CD14-positive monocyte (primary cell): ENCODE measurements around the gene KIF26B. TPM values are rescaled to one million over a fixed set of nuclear protein-coding genes. Genes with fewer than 3 reads are reported as not detected.
A peak's percentile ranks its signal among the peaks of the same experiment; 100 is the strongest.

ENCODE experiments used
- DNase-seq, 3 donors: peaks; one replicate each; pipeline ENCODE4 v3.0.0-alpha.2; 2011 to 2022
- H2AFZ ChIP-seq: 2 replicates; pipeline ENCODE4 v1.6.0; 2012; ENCODE audit warnings: mild to moderate bottlenecking, low read depth, low read length, inconsistent platforms; ENCODE audit not compliant: insufficient read depth, poor library complexity, severe bottlenecking
- H3K27ac ChIP-seq, 2 donors: 1 replicate in 1 of 2; 2 replicates in 1 of 2; pipeline ENCODE4 v1.5.1; 2012 to 2013; ENCODE audit warnings: low read length in 2 of 2, control low read depth in 1 of 2, inconsistent platforms in 1 of 2, low read depth in 1 of 2, mild to moderate bottlenecking in 1 of 2
- H3K27me3 ChIP-seq, 2 donors: one replicate each; pipeline versions ENCODE4 v1.6.0 to v1.6.1; 2011 to 2013; ENCODE audit warnings: low read length in 2 of 2; ENCODE audit not compliant: control insufficient read depth in 2 of 2, insufficient read depth in 2 of 2
- H3K36me3 ChIP-seq, 2 donors: replicated peaks in 1 of 2; 1 replicate in 1 of 2; 2 replicates in 1 of 2; pipeline versions ENCODE4 v1.5.1 to v1.6.1; 2012 to 2013; ENCODE audit warnings: low read length in 2 of 2, control low read depth in 1 of 2, inconsistent platforms in 1 of 2, mild to moderate bottlenecking in 1 of 2; ENCODE audit not compliant: insufficient read depth in 2 of 2, control insufficient read depth in 1 of 2
- H3K4me1 ChIP-seq, 2 donors: 1 replicate in 1 of 2; 2 replicates in 1 of 2; pipeline versions ENCODE4 v1.5.1 to v1.6.1; 2012 to 2013; ENCODE audit warnings: low read length in 2 of 2, control low read depth in 1 of 2, inconsistent platforms in 1 of 2, mild to moderate bottlenecking in 1 of 2, moderate library complexity in 1 of 2; ENCODE audit not compliant: insufficient read depth in 2 of 2, control insufficient read depth in 1 of 2
- H3K4me2 ChIP-seq: replicated peaks from 2 replicates; pipeline ENCODE3; 2012; ENCODE audit warnings: low read length, moderate library complexity, mild to moderate bottlenecking; ENCODE audit not compliant: poor library complexity, severe bottlenecking; ENCODE audit errors: extremely low read depth
- H3K4me3 ChIP-seq, 3 experiments: fragments of 200-600 bp in 1 of 3; sonication (generic) in 1 of 3; replicated peaks in 1 of 3; 1 replicate in 2 of 3; 2 replicates in 1 of 3; pipeline ENCODE4 v1.5.1; 2011 to 2013; ENCODE audit warnings: low read length in 3 of 3, mild to moderate bottlenecking in 3 of 3, control low read depth in 2 of 3, low read depth in 2 of 3, inconsistent platforms in 1 of 3, moderate library complexity in 1 of 3
- H3K79me2 ChIP-seq: 2 replicates; pipeline ENCODE4 v1.6.0; 2012; ENCODE audit warnings: mild to moderate bottlenecking, control low read depth, inconsistent platforms, low read length, moderate library complexity; ENCODE audit not compliant: insufficient read depth
- H3K9ac ChIP-seq: 2 replicates; pipeline ENCODE4 v1.6.0; 2017; ENCODE audit warnings: low read length, mild to moderate bottlenecking; ENCODE audit not compliant: insufficient read depth, poor library complexity, severe bottlenecking
- H3K9me3 ChIP-seq, 2 donors: replicated peaks in 1 of 2; 1 replicate in 1 of 2; 2 replicates in 1 of 2; pipeline versions ENCODE4 v1.5.1 to v1.6.1; 2012 to 2013; ENCODE audit warnings: low read length in 2 of 2, control low read depth in 1 of 2; ENCODE audit not compliant: control insufficient read depth in 1 of 2, insufficient read depth in 1 of 2
- H4K20me1 ChIP-seq: 2 replicates; pipeline ENCODE4 v1.6.0; 2012; ENCODE audit warnings: mild to moderate bottlenecking, low read length, control low read depth, moderate library complexity; ENCODE audit not compliant: insufficient read depth
- H3K27ac Mint-ChIP-seq, 7 donors: one replicate each; pipeline ENCODE4 v1.8.0; 2020; ENCODE audit warnings: mild to moderate bottlenecking in 7 of 7, mixed read lengths in 7 of 7, moderate library complexity in 6 of 7, inconsistent platforms in 2 of 7
- H3K27me3 Mint-ChIP-seq, 3 donors: one replicate each; pipeline ENCODE4 v1.8.0; 2021 to 2022; ENCODE audit warnings: low read depth in 3 of 3, mild to moderate bottlenecking in 3 of 3, mixed read lengths in 3 of 3, moderate library complexity in 3 of 3, inconsistent platforms in 1 of 3
- H3K36me3 Mint-ChIP-seq, 2 donors: one replicate each; pipeline ENCODE4 v1.8.0; 2020; ENCODE audit warnings: mixed read lengths in 2 of 2, inconsistent platforms in 1 of 2, mild to moderate bottlenecking in 1 of 2
- H3K4me1 Mint-ChIP-seq: one replicate; pipeline ENCODE4 v1.8.0; 2020; ENCODE audit warnings: mild to moderate bottlenecking, mixed read lengths
- H3K4me3 Mint-ChIP-seq, 2 donors: one replicate each; pipeline ENCODE4 v1.8.0; 2020; ENCODE audit warnings: mild to moderate bottlenecking in 2 of 2, mixed read lengths in 2 of 2, moderate library complexity in 1 of 2
- H3K9me3 Mint-ChIP-seq, 7 donors: one replicate each; pipeline ENCODE4 v1.8.0; 2020 to 2022; ENCODE audit warnings: mixed read lengths in 7 of 7, mild to moderate bottlenecking in 6 of 7, moderate library complexity in 6 of 7, inconsistent platforms in 2 of 7
- CTCF ChIP-seq: fragments of 200-600 bp; IDR thresholded peaks from one replicate; pipeline ENCODE4 v1.8.0; 2022; ENCODE audit warnings: antibody characterized with exemption, mild to moderate bottlenecking
- WGBS: methylation state at CpG from one replicate; pipeline ENCODE4 v1.1.5; 2013; ENCODE audit warnings: missing lambda C conversion rate; ENCODE audit not compliant: insufficient coverage; 5-methylcytosine and 5-hydroxymethylcytosine counted together
- intact Hi-C, 2 donors: fragments of 100-400 bp; cut with micrococcal nuclease; formaldehyde crosslinking; loops; one replicate each; pipeline versions ENCODE4 v1.15.0 to v1.15.1; 2023
- polyA plus RNA-seq, 3 donors: library from polyadenylated mRNA; depleted of rRNA in 1 of 3; unstranded in 2 of 3; stranded (reverse) in 1 of 3; fragments of 300-500 nt in 2 of 3; fragments of >200 nt in 1 of 3; fragmentation: Illumina TruSeq in 2 of 3; gene quantifications; 1 replicate in 2 of 3; 2 replicates in 1 of 3; pipeline ENCODE4 v1.2.3, GENCODE V29; 2012 to 2021

Gene KIF26B
- polyA plus RNA-seq, 3 donors: 0.01 to 0.05 TPM; not detected in 1

GRCh38 chr1:245197911-245198379 is 43.2 kb downstream of the KIF26B start:
- Histone ChIP-seq H3K9me3 (no peaks in the 10 kb centered on the region), H3K4me2 (no peak overlapping the region), H3K79me2 (no peaks in the 10 kb centered on the region), H3K4me1 (no peaks in the 10 kb centered on the region), H3K36me3 (no peaks in the 10 kb centered on the region), H3K4me3 (no peak overlapping the region), H2AFZ (no peak overlapping the region), H3K27ac (no peak overlapping the region), H3K9ac (no peak overlapping the region), H3K27me3 (peaks cover 3 to 6% of the 10 kb centered on the region in 2 donors), H4K20me1 (no peaks in the 10 kb centered on the region)
- intact Hi-C loops: no loop called here
- Mint-ChIP-seq H3K4me1 (peaks cover 3% of the 10 kb centered on the region), H3K4me3 (no peak overlapping the region), H3K27ac (no peak overlapping the region), H3K27me3 (peaks cover 19 to 42% (median 24%) of the 10 kb centered on the region in 3 donors), H3K36me3 (no peaks in the 10 kb centered on the region), H3K9me3 (peaks cover 0 to 9% (median 1%) of the 10 kb centered on the region in 7 donors)
- TF ChIP-seq CTCF: no peak
- WGBS: no CpG with 5 or more reads among the region's 1 CpG
- DNase-seq: no peak

- H3K9me3 Mint-ChIP-seq: peaks cover under 1 to 12% (median 2%) of the 10 kb centered on the region in 7 donors
- H3K27ac ChIP-seq: no peak overlapping the region
- H4K20me1 ChIP-seq: no peaks in the 10 kb centered on the region
- peaks cover 20 to 44% (median 24%) of the 10 kb centered on the region in 3 donors for H3K27me3 Mint-ChIP-seq
- peak overlapping the region in 1 of 2 donors; percentile 48 for H3K4me3 Mint-ChIP-seq
- H3K9me3 ChIP-seq: no peaks in the 10 kb centered on the region
- no peak overlapping the region for H2AFZ ChIP-seq
- H3K36me3 Mint-ChIP-seq: no peaks in the 10 kb centered on the region
- no peak for DNase-seq
- peak overlapping the region in 1 of 7 donors; percentile 51 for H3K27ac Mint-ChIP-seq
- intact Hi-C loops: no loop called here
- H3K4me1 ChIP-seq: no peaks in the 10 kb centered on the region
- peaks cover 3% of the 10 kb centered on the region for H3K4me1 Mint-ChIP-seq
- WGBS: 15% methylated on average over 3 of the region's 12 CpGs
- H3K27me3 ChIP-seq: peaks cover 3 to 6% of the 10 kb centered on the region in 2 donors
- no peaks in the 10 kb centered on the region for H3K36me3 ChIP-seq
- no peaks in the 10 kb centered on the region for H3K79me2 ChIP-seq
- TF ChIP-seq CTCF: no peak
- H3K9ac ChIP-seq: no peak overlapping the region
- no peak overlapping the region for H3K4me3 ChIP-seq
- H3K4me2 ChIP-seq: no peak overlapping the region
These were observed 44.1 kb downstream of the KIF26B start for GRCh38 chr1:245198748-245199516.
